ENCODE data around the gene RNF26.

RNF26 gene

DNA sequence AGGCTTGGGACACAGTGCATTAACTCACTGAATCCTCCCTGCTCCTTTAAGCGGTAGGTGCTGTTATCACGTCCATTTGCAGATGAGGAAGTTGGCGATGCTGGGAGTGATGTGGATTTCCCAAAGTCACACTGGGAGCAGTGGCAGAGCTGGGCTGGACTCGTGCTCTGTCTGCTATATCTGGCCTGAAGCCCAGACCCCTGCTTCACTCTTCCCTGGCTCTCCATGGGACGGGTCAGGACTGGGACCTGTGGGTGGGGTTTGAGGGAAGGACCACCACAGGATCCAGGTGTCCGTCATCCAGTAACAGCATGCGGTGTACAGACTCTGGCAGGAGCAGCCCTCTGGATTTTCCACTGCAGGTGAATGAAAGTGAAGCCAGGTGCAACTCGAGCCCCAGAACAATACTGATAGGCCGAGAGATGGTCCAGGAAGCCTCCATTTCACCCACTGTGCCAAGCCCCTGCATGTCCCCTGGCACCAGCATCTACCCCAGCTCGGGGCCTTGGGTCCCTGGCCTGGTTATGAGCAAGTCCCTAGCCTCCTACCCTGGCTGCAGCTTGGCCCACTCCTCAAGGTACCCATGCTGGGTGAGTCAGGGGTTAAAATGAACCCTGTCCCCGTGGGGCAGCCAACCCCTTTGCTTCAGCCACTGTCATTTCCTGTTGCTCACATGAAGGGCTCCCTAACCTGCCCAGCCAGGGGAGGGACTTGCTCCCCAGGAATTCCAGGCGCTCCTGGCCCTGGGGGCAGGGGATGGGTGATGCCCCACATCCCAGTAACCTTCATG lies 43.0 kb downstream of the RNF26 start:
- no peak for TF ChIP-seq CTCF (IDR thresholded peaks at IDR 0.05; ENCODE audit: insufficient read depth, missing control alignments)
- no peak for DNase-seq (ENCODE audit: insufficient read length, low spot score)
- no peak for FAIRE-seq

GRCh38 chr11:119377961-119378667 lies 43.8 kb downstream of the RNF26 start:
- FAIRE-seq (no peak), DNase-seq (ENCODE audit: insufficient read length, low spot score) (no peak)
- TF ChIP-seq CTCF (IDR thresholded peaks at IDR 0.05; ENCODE audit: insufficient read depth, missing control alignments) = no peak

GRCh38 chr11:119378851-119379465 lies 44.6 kb downstream of the RNF26 start:
- DNase-seq (ENCODE audit: insufficient read length, low spot score) = no peak
- TF ChIP-seq CTCF (IDR thresholded peaks at IDR 0.05; ENCODE audit: insufficient read depth, missing control alignments) = no peak
- FAIRE-seq = no peak

- DNase-seq (ENCODE audit: insufficient read length, low spot score) (no peak), FAIRE-seq (no peak)
- no peak for TF ChIP-seq CTCF (IDR thresholded peaks at IDR 0.05; ENCODE audit: insufficient read depth, missing control alignments)
These were observed 46.0 kb downstream of the RNF26 start for GRCh38 chr11:119380160-119380826.

DNA sequence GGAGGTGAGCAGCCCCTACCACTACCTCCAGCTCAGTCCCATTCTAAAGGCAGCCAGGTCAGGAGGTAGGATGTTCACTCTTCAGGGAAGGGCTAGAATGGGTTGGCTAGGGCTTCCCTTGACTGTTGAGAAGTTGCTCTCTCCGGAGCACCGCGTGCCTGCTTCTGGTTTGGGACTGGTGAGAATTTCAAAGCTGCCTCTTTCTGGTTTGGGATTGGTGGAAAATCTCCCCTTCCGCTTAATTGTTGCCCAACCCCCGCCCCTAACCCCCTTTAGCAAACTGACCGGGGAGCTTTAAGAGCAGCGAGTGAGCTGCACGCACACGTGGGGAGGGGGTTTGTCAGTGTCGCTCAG lies 46.5 kb downstream of the RNF26 start:
- no peak for DNase-seq (ENCODE audit: insufficient read length, low spot score)
- FAIRE-seq = no peak

More for the DNA sequence above, 46.5 kb downstream of the RNF26 start:
- no peak for TF ChIP-seq CTCF (IDR thresholded peaks at IDR 0.05; ENCODE audit: insufficient read depth, missing control alignments)

Measured in D721Med (cell line).